ENCODE measurements around the gene SLC12A9.
A peak's percentile ranks its signal among the peaks of the same experiment; 100 is the strongest.
"Not testable (repeated sequence)": the region's sequence is repeated elsewhere in the genome, so short reads cannot be mapped to it uniquely, and the experiment has no call there.

The SLC12A9 gene

GRCh38 chr7:100816515-100816914, 36.0 kb upstream of the SLC12A9 start:
- not testable (repeated sequence) for H3K27ac ChIP-seq (ENCODE audit: low read depth in 2 of 2, low read length in 2 of 2); H3K4me1 ChIP-seq (ENCODE audit: control insufficient read depth in 2 of 2, insufficient read depth in 2 of 2, low read length in 2 of 2); H3K27me3 ChIP-seq (ENCODE audit: control insufficient read depth in 2 of 2, insufficient read depth in 2 of 2, low read length in 2 of 2); H3K9ac ChIP-seq (ENCODE audit: low read depth in 1 of 2, low read length in 2 of 2); H3K4me3 ChIP-seq (ENCODE audit: low read length in 2 of 2); H3K9me3 ChIP-seq (ENCODE audit: control insufficient read depth in 2 of 2, low read length in 2 of 2)
- peaks cover 25 to 34% of the 10 kb centered on the region in 2 donors for H3K36me3 ChIP-seq (ENCODE audit: control insufficient read depth in 2 of 2, insufficient read depth in 2 of 2, low read length in 2 of 2)

- Histone ChIP-seq H3K36me3 (ENCODE audit: control insufficient read depth in 2 of 2, insufficient read depth in 2 of 2, low read length in 2 of 2) (peaks cover 28 to 34% of the 10 kb centered on the region in 2 donors), H3K9me3 (ENCODE audit: control insufficient read depth in 2 of 2, low read length in 2 of 2) (no peaks in the 10 kb centered on the region), H3K9ac (ENCODE audit: low read depth in 1 of 2, low read length in 2 of 2) (no peak overlapping the region), H3K4me1 (ENCODE audit: control insufficient read depth in 2 of 2, insufficient read depth in 2 of 2, low read length in 2 of 2) (no peaks in the 10 kb centered on the region), H3K4me3 (ENCODE audit: low read length in 2 of 2) (no peak overlapping the region), H3K27me3 (ENCODE audit: control insufficient read depth in 2 of 2, insufficient read depth in 2 of 2, low read length in 2 of 2) (no peaks in the 10 kb centered on the region), H3K27ac (ENCODE audit: low read depth in 2 of 2, low read length in 2 of 2) (no peak overlapping the region)
These were observed 35.4 kb upstream of the SLC12A9 start for GRCh38 chr7:100817097-100817496.

- Histone ChIP-seq H3K36me3 (ENCODE audit: control insufficient read depth in 2 of 2, insufficient read depth in 2 of 2, low read length in 2 of 2) (peaks cover 27 to 35% of the 10 kb centered on the region in 2 donors), H3K27ac (ENCODE audit: low read depth in 2 of 2, low read length in 2 of 2) (no peak overlapping the region), H3K4me3 (ENCODE audit: low read length in 2 of 2) (no peak overlapping the region), H3K9ac (ENCODE audit: low read depth in 1 of 2, low read length in 2 of 2) (no peak overlapping the region), H3K4me1 (ENCODE audit: control insufficient read depth in 2 of 2, insufficient read depth in 2 of 2, low read length in 2 of 2) (no peaks in the 10 kb centered on the region), H3K27me3 (ENCODE audit: control insufficient read depth in 2 of 2, insufficient read depth in 2 of 2, low read length in 2 of 2) (no peaks in the 10 kb centered on the region), H3K9me3 (ENCODE audit: control insufficient read depth in 2 of 2, low read length in 2 of 2) (no peaks in the 10 kb centered on the region)
These were observed 34.1 kb upstream of the SLC12A9 start for GRCh38 chr7:100818366-100818765.

GRCh38 chr7:100818825-100819224, 33.7 kb upstream of the SLC12A9 start:
- Histone ChIP-seq H3K27ac (ENCODE audit: low read depth in 2 of 2, low read length in 2 of 2) (no peak overlapping the region), H3K36me3 (ENCODE audit: control insufficient read depth in 2 of 2, insufficient read depth in 2 of 2, low read length in 2 of 2) (peaks cover 26 to 35% of the 10 kb centered on the region in 2 donors), H3K4me3 (ENCODE audit: low read length in 2 of 2) (no peak overlapping the region), H3K4me1 (ENCODE audit: control insufficient read depth in 2 of 2, insufficient read depth in 2 of 2, low read length in 2 of 2) (no peaks in the 10 kb centered on the region), H3K9me3 (ENCODE audit: control insufficient read depth in 2 of 2, low read length in 2 of 2) (no peaks in the 10 kb centered on the region), H3K27me3 (ENCODE audit: control insufficient read depth in 2 of 2, insufficient read depth in 2 of 2, low read length in 2 of 2) (no peaks in the 10 kb centered on the region), H3K9ac (ENCODE audit: low read depth in 1 of 2, low read length in 2 of 2) (no peak overlapping the region)

GRCh38 chr7:100819586-100819985, 32.9 kb upstream of the SLC12A9 start:
- Histone ChIP-seq H3K4me3 (ENCODE audit: low read length in 2 of 2) (no peak overlapping the region), H3K27ac (ENCODE audit: low read depth in 2 of 2, low read length in 2 of 2) (no peak overlapping the region), H3K9me3 (ENCODE audit: control insufficient read depth in 2 of 2, low read length in 2 of 2) (no peaks in the 10 kb centered on the region), H3K4me1 (ENCODE audit: control insufficient read depth in 2 of 2, insufficient read depth in 2 of 2, low read length in 2 of 2) (peaks cover 0 to 3% of the 10 kb centered on the region in 2 donors), H3K27me3 (ENCODE audit: control insufficient read depth in 2 of 2, insufficient read depth in 2 of 2, low read length in 2 of 2) (no peaks in the 10 kb centered on the region), H3K9ac (ENCODE audit: low read depth in 1 of 2, low read length in 2 of 2) (no peak overlapping the region), H3K36me3 (ENCODE audit: control insufficient read depth in 2 of 2, insufficient read depth in 2 of 2, low read length in 2 of 2) (peaks cover 26 to 32% of the 10 kb centered on the region in 2 donors)

- Histone ChIP-seq H3K4me1 (ENCODE audit: control insufficient read depth in 2 of 2, insufficient read depth in 2 of 2, low read length in 2 of 2) (peaks cover 16 to 17% of the 10 kb centered on the region in 2 donors), H3K4me3 (ENCODE audit: low read length in 2 of 2) (no peak overlapping the region), H3K27ac (ENCODE audit: low read depth in 2 of 2, low read length in 2 of 2) (no peak overlapping the region), H3K9ac (ENCODE audit: low read depth in 1 of 2, low read length in 2 of 2) (no peak overlapping the region), H3K36me3 (ENCODE audit: control insufficient read depth in 2 of 2, insufficient read depth in 2 of 2, low read length in 2 of 2) (peaks cover 20 to 26% of the 10 kb centered on the region in 2 donors), H3K9me3 (ENCODE audit: control insufficient read depth in 2 of 2, low read length in 2 of 2) (no peaks in the 10 kb centered on the region), H3K27me3 (ENCODE audit: control insufficient read depth in 2 of 2, insufficient read depth in 2 of 2, low read length in 2 of 2) (no peaks in the 10 kb centered on the region)
These were observed 30.0 kb upstream of the SLC12A9 start for GRCh38 chr7:100822236-100823139.

GRCh38 chr7:100823140-100823525, 29.4 kb upstream of the SLC12A9 start:
- Histone ChIP-seq H3K4me3 (ENCODE audit: low read length in 2 of 2) (no peak overlapping the region), H3K36me3 (ENCODE audit: control insufficient read depth in 2 of 2, insufficient read depth in 2 of 2, low read length in 2 of 2) (peaks cover 20 to 26% of the 10 kb centered on the region in 2 donors), H3K4me1 (ENCODE audit: control insufficient read depth in 2 of 2, insufficient read depth in 2 of 2, low read length in 2 of 2) (peaks cover 16 to 23% of the 10 kb centered on the region in 2 donors), H3K9ac (ENCODE audit: low read depth in 1 of 2, low read length in 2 of 2) (no peak overlapping the region), H3K27me3 (ENCODE audit: control insufficient read depth in 2 of 2, insufficient read depth in 2 of 2, low read length in 2 of 2) (no peaks in the 10 kb centered on the region), H3K9me3 (ENCODE audit: control insufficient read depth in 2 of 2, low read length in 2 of 2) (no peaks in the 10 kb centered on the region), H3K27ac (ENCODE audit: low read depth in 2 of 2, low read length in 2 of 2) (no peak overlapping the region)

GRCh38 chr7:100823534-100823933, 29.0 kb upstream of the SLC12A9 start:
- Histone ChIP-seq H3K36me3 (ENCODE audit: control insufficient read depth in 2 of 2, insufficient read depth in 2 of 2, low read length in 2 of 2) (peaks cover 20 to 22% of the 10 kb centered on the region in 2 donors), H3K27ac (ENCODE audit: low read depth in 2 of 2, low read length in 2 of 2) (no peak overlapping the region), H3K9ac (ENCODE audit: low read depth in 1 of 2, low read length in 2 of 2) (no peak overlapping the region), H3K9me3 (ENCODE audit: control insufficient read depth in 2 of 2, low read length in 2 of 2) (no peaks in the 10 kb centered on the region), H3K27me3 (ENCODE audit: control insufficient read depth in 2 of 2, insufficient read depth in 2 of 2, low read length in 2 of 2) (no peaks in the 10 kb centered on the region), H3K4me3 (ENCODE audit: low read length in 2 of 2) (no peak overlapping the region), H3K4me1 (ENCODE audit: control insufficient read depth in 2 of 2, insufficient read depth in 2 of 2, low read length in 2 of 2) (peaks cover 16 to 23% of the 10 kb centered on the region in 2 donors)

- Histone ChIP-seq H3K4me1 (ENCODE audit: control insufficient read depth in 2 of 2, insufficient read depth in 2 of 2, low read length in 2 of 2) (peaks cover 16 to 23% of the 10 kb centered on the region in 2 donors), H3K9me3 (ENCODE audit: control insufficient read depth in 2 of 2, low read length in 2 of 2) (no peaks in the 10 kb centered on the region), H3K36me3 (ENCODE audit: control insufficient read depth in 2 of 2, insufficient read depth in 2 of 2, low read length in 2 of 2) (peaks cover 16 to 19% of the 10 kb centered on the region in 2 donors), H3K9ac (ENCODE audit: low read depth in 1 of 2, low read length in 2 of 2) (peak overlapping the region in 1 of 2 donors; percentile 79), H3K27ac (ENCODE audit: low read depth in 2 of 2, low read length in 2 of 2) (peak overlapping the region in 1 of 2 donors; percentile 68), H3K4me3 (ENCODE audit: low read length in 2 of 2) (peak overlapping the region; percentile 74 to 80), H3K27me3 (ENCODE audit: control insufficient read depth in 2 of 2, insufficient read depth in 2 of 2, low read length in 2 of 2) (no peaks in the 10 kb centered on the region)
These were observed 27.9 kb upstream of the SLC12A9 start for GRCh38 chr7:100824499-100825214.

- H3K9ac ChIP-seq (ENCODE audit: low read depth in 1 of 2, low read length in 2 of 2): peak overlapping the region; percentile 70 to 79
- peak overlapping the region; percentile 48 to 68 for H3K27ac ChIP-seq (ENCODE audit: low read depth in 2 of 2, low read length in 2 of 2)
These were observed 27.3 kb upstream of the SLC12A9 start for GRCh38 chr7:100825215-100825671.

More at GRCh38 chr7:100825215-100825671, 27.3 kb upstream of the SLC12A9 start:
- peaks cover 12 to 14% of the 10 kb centered on the region in 2 donors for H3K36me3 ChIP-seq (ENCODE audit: control insufficient read depth in 2 of 2, insufficient read depth in 2 of 2, low read length in 2 of 2)
- peaks cover 16 to 23% of the 10 kb centered on the region in 2 donors for H3K4me1 ChIP-seq (ENCODE audit: control insufficient read depth in 2 of 2, insufficient read depth in 2 of 2, low read length in 2 of 2)
- H3K4me3 ChIP-seq (ENCODE audit: low read length in 2 of 2): peak overlapping the region; percentile 74 to 80
- H3K9me3 ChIP-seq (ENCODE audit: control insufficient read depth in 2 of 2, low read length in 2 of 2): no peaks in the 10 kb centered on the region
- no peaks in the 10 kb centered on the region for H3K27me3 ChIP-seq (ENCODE audit: control insufficient read depth in 2 of 2, insufficient read depth in 2 of 2, low read length in 2 of 2)

Data from mucosa of rectum (tissue), 2 donors.